HepG2 (cell line): ENCODE measurements around the gene NINJ2. TPM values are rescaled to one million over a fixed set of nuclear protein-coding genes. Genes with fewer than 3 reads are reported as not detected.

Experiments used
- ATAC-seq: fragments of 200-7000 bp; cut with Tn5 transposase; 3 replicates; pipeline ENCODE4 v1.9.1; 2020; ENCODE audit warnings: mild to moderate bottlenecking, moderate library complexity
- BruUV-seq: library from RNA; stranded (reverse); fragments of 400-500 nt; replicated peaks from 2 replicates; lab custom pipeline; 2021; lab: Mats Ljungman, UMichigan
- CTCF ChIA-PET: fragments of 300-600 bp; formaldehyde crosslinking; extraction: SDS; loops from one replicate; lab custom pipeline; 2021; ENCODE audit warnings: low total read pairs, inconsistent platforms, low intra/inter-chr PET ratio; lab: Yijun Ruan, JAX
- POLR2A ChIA-PET: fragments of 350-600 bp; sonication (Branson Sonifier 250); formaldehyde crosslinking; loops from one replicate; lab custom pipeline; 2020; ENCODE audit warnings: antibody characterized with exemption, inconsistent platforms; lab: Yijun Ruan, JAX
- DNase-seq: peaks from one replicate; pipeline ENCODE4 v3.0.0-alpha.2; 2015; ENCODE audit warnings: low spot score
- FAIRE-seq: peaks from 3 replicates; lab custom pipeline; 2011; peaks lifted over from hg19 to GRCh38; lab: Jason Lieb, UNC
- H2AFZ ChIP-seq: one replicate; pipeline ENCODE4 v1.6.1; 2011; ENCODE audit warnings: low read length, inconsistent platforms
- H3K27ac ChIP-seq: fragments of 300-600 bp; 3 replicates; pipeline ENCODE4 v1.8.0; 2011; ENCODE audit warnings: mixed run types, mild to moderate bottlenecking, mixed read lengths, low read length, inconsistent platforms; ENCODE audit not compliant: insufficient read depth; ENCODE audit errors: extremely low read length
- H3K27me3 ChIP-seq, 2 experiments: fragments of 200-600 bp in 1 of 2; 2 replicates in 1 of 2; 3 replicates in 1 of 2; pipeline versions ENCODE4 v1.6.0 to v1.8.0; 2011; ENCODE audit warnings: low read length in 2 of 2, mild to moderate bottlenecking in 2 of 2, moderate library complexity in 2 of 2, inconsistent platforms in 1 of 2; ENCODE audit not compliant: insufficient read depth in 2 of 2, control insufficient read depth in 1 of 2
- H3K36me3 ChIP-seq, 2 experiments: fragments of 200-600 bp in 1 of 2; replicated peaks in 1 of 2; 2 replicates in 1 of 2; 3 replicates in 1 of 2; pipeline versions ENCODE4 v1.5.1 to v1.8.0; 2011; ENCODE audit warnings: low read length in 2 of 2, inconsistent platforms in 1 of 2; ENCODE audit not compliant: insufficient read depth in 2 of 2, control insufficient read depth in 1 of 2
- H3K4me1 ChIP-seq: 2 replicates; pipeline ENCODE4 v1.5.1; 2012; ENCODE audit warnings: low read length, inconsistent platforms; ENCODE audit not compliant: insufficient read depth
- H3K4me2 ChIP-seq: 2 replicates; pipeline ENCODE4 v1.6.0; 2011; ENCODE audit warnings: low read depth, low read length, inconsistent platforms
- H3K4me3 ChIP-seq, 3 experiments: fragments of 200-600 bp in 1 of 3; sonication (generic), shearing (Covaris generic) in 1 of 3; replicated peaks in 1 of 3; 2 replicates each; pipeline ENCODE4 v1.5.1; 2011 to 2016; ENCODE audit warnings: low read length in 3 of 3, inconsistent platforms in 2 of 3, low read depth in 2 of 3, mild to moderate bottlenecking in 2 of 3, control low read depth in 1 of 3, mixed read lengths in 1 of 3; ENCODE audit not compliant: insufficient read depth in 1 of 3
- H3K79me2 ChIP-seq: one replicate; pipeline ENCODE4 v1.6.1; 2011; ENCODE audit warnings: low read length, inconsistent platforms; ENCODE audit not compliant: insufficient read depth
- H3K9ac ChIP-seq: 2 replicates; pipeline ENCODE4 v1.6.0; 2011; ENCODE audit warnings: mild to moderate bottlenecking, low read depth, low read length, inconsistent platforms; ENCODE audit not compliant: insufficient read depth
- H3K9me3 ChIP-seq: 2 replicates; pipeline ENCODE4 v1.5.1; 2012; ENCODE audit warnings: mild to moderate bottlenecking, low read length
- H4K20me1 ChIP-seq: 2 replicates; pipeline ENCODE4 v1.6.0; 2011; ENCODE audit warnings: inconsistent platforms, mild to moderate bottlenecking, low read length, moderate library complexity; ENCODE audit not compliant: insufficient read depth
- CBX5 ChIP-seq: sonication (generic); formaldehyde crosslinking; IDR thresholded peaks from 2 replicates; pipeline ENCODE4 v1.4.0; 2020; ENCODE audit warnings: missing genetic modification reagents, borderline replicate concordance
- FOXO1 ChIP-seq: sonication (generic); formaldehyde crosslinking; IDR thresholded peaks from 2 replicates; pipeline ENCODE4 v1.4.0; 2020; ENCODE audit warnings: missing genetic modification reagents
- HNRNPUL1 ChIP-seq: fragments of 200-400 bp; formaldehyde crosslinking; IDR thresholded peaks from 2 replicates; pipeline ENCODE4 v1.6.1; 2017; ENCODE audit warnings: low read depth, mild to moderate bottlenecking, low read length, moderate library complexity
- SIX4 ChIP-seq: sonication (generic); formaldehyde crosslinking; IDR thresholded peaks from 2 replicates; pipeline ENCODE4 v1.4.0; 2020; ENCODE audit warnings: missing genetic modification reagents
- SNAPC2 ChIP-seq: sonication (generic); formaldehyde crosslinking; IDR thresholded peaks from 2 replicates; pipeline ENCODE4 v1.8.1; 2022; ENCODE audit warnings: mild to moderate bottlenecking, missing genetic modification reagents
- SP1 ChIP-seq, 2 experiments: fragments of 450-650 bp in 1 of 2; sonication (generic) in 1 of 2; formaldehyde crosslinking in 1 of 2; IDR thresholded peaks; 2 replicates each; pipeline versions ENCODE4 v1.4.0 to v1.6.1; 2016 to 2020; ENCODE audit warnings: missing genetic modification reagents in 1 of 2
- ZBTB20 ChIP-seq: sonication (generic); formaldehyde crosslinking; IDR thresholded peaks from 2 replicates; pipeline ENCODE4 v1.8.1; 2023; ENCODE audit warnings: missing genetic modification reagents, low read depth, mild to moderate bottlenecking, borderline replicate concordance
- ZFP90 ChIP-seq: sonication (generic); formaldehyde crosslinking; IDR thresholded peaks from 2 replicates; pipeline ENCODE4 v1.8.0; 2022; ENCODE audit warnings: missing genetic modification reagents, mild to moderate bottlenecking, inconsistent platforms, borderline replicate concordance
- ZKSCAN5 ChIP-seq: sonication (generic); formaldehyde crosslinking; IDR thresholded peaks from 2 replicates; pipeline ENCODE4 v1.5.1; 2020; ENCODE audit warnings: mild to moderate bottlenecking, missing genetic modification reagents
- ZNF33B ChIP-seq: sonication (generic); formaldehyde crosslinking; IDR thresholded peaks from 2 replicates; pipeline ENCODE4 v1.5.1; 2020; ENCODE audit warnings: mild to moderate bottlenecking, missing genetic modification reagents
- ZNF510 ChIP-seq: sonication (generic); formaldehyde crosslinking; IDR thresholded peaks from 2 replicates; pipeline ENCODE4 v1.4.0; 2020; ENCODE audit warnings: low read depth, mild to moderate bottlenecking, missing genetic modification reagents
- ZNF598 ChIP-seq: sonication (generic); formaldehyde crosslinking; IDR thresholded peaks from 2 replicates; pipeline ENCODE4 v1.5.1; 2020; ENCODE audit warnings: mild to moderate bottlenecking, missing genetic modification reagents, borderline replicate concordance
- ZNF773 ChIP-seq: sonication (generic); formaldehyde crosslinking; IDR thresholded peaks from 2 replicates; pipeline ENCODE4 v1.4.0; 2020; ENCODE audit warnings: missing genetic modification reagents, borderline replicate concordance
- ZNF792 ChIP-seq: IDR thresholded peaks from 2 replicates; pipeline ENCODE4 v1.6.1; 2016
- WGBS: methylation state at CpG from one replicate; pipeline ENCODE4 v1.1.6; 2017; ENCODE audit warnings: low lambda C conversion rate; 5-methylcytosine and 5-hydroxymethylcytosine counted together
- in situ Hi-C: cut with HindIII; loops from 2 replicates; pipeline ENCODE4 v1.10.0; 2017; ENCODE audit warnings: low pct_unique_long_range_greater_than_20kb; ENCODE audit not compliant: extremely low pct_ligation_motif_present
- intact Hi-C: fragments of 100-400 bp; cut with micrococcal nuclease; formaldehyde crosslinking; loops from one replicate; pipeline ENCODE4 v1.10.0; 2022; ENCODE audit not compliant: unreplicated experiment
- polyA plus RNA-seq, 8 experiments: library from polyadenylated mRNA; depleted of rRNA in 3 of 8; stranded (reverse) in 7 of 8; unstranded in 1 of 8; fragments of >200 nt; fragmentation: Illumina TruSeq in 4 of 8; extraction: Trizol in 4 of 8; gene quantifications; 2 replicates each; pipeline versions ENCODE4 v1.2.1 to v1.2.3, GENCODE V29; 2011 to 2016; ENCODE audit warnings: low read depth in 4 of 8, missing spikeins in 1 of 8, mixed read lengths in 1 of 8; ENCODE audit not compliant: insufficient read depth in 1 of 8
- total RNA-seq, 5 experiments: library from RNA; depleted of rRNA; stranded (reverse); fragments of >200 nt; fragmentation: Illumina TruSeq; extraction: Trizol; gene quantifications; 2 replicates each; pipeline ENCODE4 v1.2.3, GENCODE V29; 2016; ENCODE audit warnings: low read depth in 1 of 5
- TF ChIP-seq, protein P1 (sequence below): sonication (generic); formaldehyde crosslinking; conservative IDR thresholded peaks from 2 replicates; pipeline ENCODE4 v1.4.0; 2020; ENCODE audit warnings: missing genetic modification reagents
- TF ChIP-seq, protein P2 (sequence below): sonication (generic); formaldehyde crosslinking; IDR thresholded peaks from 2 replicates; pipeline ENCODE4 v1.4.0; 2020; ENCODE audit warnings: mild to moderate bottlenecking, low read depth, missing genetic modification reagents
- TF ChIP-seq, protein P3 (sequence below): sonication (generic); formaldehyde crosslinking; conservative IDR thresholded peaks from 2 replicates; pipeline ENCODE4 v1.8.0; 2022; ENCODE audit warnings: mild to moderate bottlenecking, moderate library complexity, missing genetic modification reagents
- TF ChIP-seq, protein P4 (sequence below): sonication (generic); formaldehyde crosslinking; IDR thresholded peaks from 2 replicates; pipeline ENCODE4 v1.4.0; 2020; ENCODE audit warnings: mild to moderate bottlenecking, low read depth, missing genetic modification reagents

The NINJ2 gene
- total and polyA plus RNA-seq, 2 of the 13 experiments (the other 11 are each of a cell fraction or from before 2014, with no cell fraction given), result 0.62 to 3.8 TPM

DNA sequence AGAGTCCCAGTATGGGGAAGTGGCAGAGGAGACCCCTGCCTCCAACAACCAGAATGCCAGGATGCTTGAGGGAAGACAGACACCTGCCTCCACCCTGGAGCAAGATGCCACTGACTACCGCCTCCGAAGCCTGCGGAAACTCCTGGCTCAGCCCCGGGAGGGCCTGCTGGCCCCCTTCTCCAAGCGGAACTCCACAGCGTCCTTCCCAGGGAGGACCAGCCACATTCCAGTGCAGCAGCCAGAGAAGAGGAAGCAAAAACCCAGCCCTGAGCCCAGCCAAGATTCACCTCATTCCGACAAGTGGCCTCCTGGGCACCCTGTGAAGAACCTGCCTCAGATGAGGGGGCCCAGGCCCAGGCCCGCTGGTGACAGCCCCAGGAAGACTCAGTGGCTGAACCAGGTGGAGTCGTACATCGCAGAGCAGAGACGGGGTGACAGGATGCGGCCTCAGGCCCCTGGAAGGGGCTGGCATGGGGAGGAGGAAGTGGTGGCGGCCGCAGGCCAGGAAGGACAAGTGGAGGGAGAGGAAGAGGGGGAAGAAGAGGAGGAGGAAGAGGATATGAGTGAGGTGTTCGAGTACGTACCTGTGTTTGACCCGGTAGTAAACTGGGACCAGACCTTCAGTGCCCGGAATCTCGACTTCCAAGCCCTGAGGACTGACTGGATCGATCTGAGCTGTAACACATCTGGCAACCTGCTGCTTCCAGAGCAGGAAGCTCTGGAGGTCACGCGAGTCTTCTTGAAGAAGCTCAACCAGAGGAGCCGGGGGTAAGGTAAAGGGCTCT is 109.8 kb downstream of the NINJ2 start:
- ATAC-seq, result no peak
- BruUV-seq, result no TSS peak
- peaks cover 14% of the 10 kb centered on the region for H3K4me1 ChIP-seq
- DNase-seq, result no peak
- H3K9me3 ChIP-seq, result no peaks in the 10 kb centered on the region
- FAIRE-seq, result no peak
- in situ Hi-C loops (loop anchor here (25.0 kb wide), 2 partner anchors 534 to 1034 kb away; partner anchors contain the start of gene FBXL14), intact Hi-C loops (no loop called here)
- H3K27me3 ChIP-seq, result no peaks in the 10 kb centered on the region
- no peaks in the 10 kb centered on the region for H3K79me2 ChIP-seq
- H3K4me3 ChIP-seq, result no peak overlapping the region
- no peaks in the 10 kb centered on the region for H4K20me1 ChIP-seq
- no peak overlapping the region for H3K9ac ChIP-seq
- 94% methylated on average over 17 of the region's 23 CpGs for WGBS
- POLR2A ChIA-PET, result no interaction called here
- no peak overlapping the region for H3K4me2 ChIP-seq
- H2AFZ ChIP-seq, result no peak overlapping the region
- CTCF ChIA-PET, result interaction anchor here (2.4 kb wide), 1 partner anchor 100 kb away, joined by 6 read pairs; no protein-coding TSS in a partner anchor
- no peaks in the 10 kb centered on the region for H3K36me3 ChIP-seq
- H3K27ac ChIP-seq, result no peak overlapping the region
- TF ChIP-seq ZNF773 (no peak), ZNF598 (CRISPR knock-in tag) (no peak), SNAPC2 (CRISPR knock-in tag) (no peak), ZNF510 (CRISPR knock-in tag) (no peak), CBX5 (CRISPR knock-in tag) (no peak), ZFP90 (no peak), HNRNPUL1 (no peak), SP1 (IDR thresholded peaks at IDR 0.05) (no peak), SP1 (CRISPR knock-in tag; IDR thresholded peaks at IDR 0.05) (no peak), SIX4 (CRISPR knock-in tag) (no peak), ZNF792 (no peak), ZBTB20 (CRISPR knock-in tag) (no peak), ZKSCAN5 (CRISPR knock-in tag) (no peak), FOXO1 (CRISPR knock-in tag) (no peak), ZNF33B (CRISPR knock-in tag) (no peak)
- TF ChIP-seq, protein P1, sequence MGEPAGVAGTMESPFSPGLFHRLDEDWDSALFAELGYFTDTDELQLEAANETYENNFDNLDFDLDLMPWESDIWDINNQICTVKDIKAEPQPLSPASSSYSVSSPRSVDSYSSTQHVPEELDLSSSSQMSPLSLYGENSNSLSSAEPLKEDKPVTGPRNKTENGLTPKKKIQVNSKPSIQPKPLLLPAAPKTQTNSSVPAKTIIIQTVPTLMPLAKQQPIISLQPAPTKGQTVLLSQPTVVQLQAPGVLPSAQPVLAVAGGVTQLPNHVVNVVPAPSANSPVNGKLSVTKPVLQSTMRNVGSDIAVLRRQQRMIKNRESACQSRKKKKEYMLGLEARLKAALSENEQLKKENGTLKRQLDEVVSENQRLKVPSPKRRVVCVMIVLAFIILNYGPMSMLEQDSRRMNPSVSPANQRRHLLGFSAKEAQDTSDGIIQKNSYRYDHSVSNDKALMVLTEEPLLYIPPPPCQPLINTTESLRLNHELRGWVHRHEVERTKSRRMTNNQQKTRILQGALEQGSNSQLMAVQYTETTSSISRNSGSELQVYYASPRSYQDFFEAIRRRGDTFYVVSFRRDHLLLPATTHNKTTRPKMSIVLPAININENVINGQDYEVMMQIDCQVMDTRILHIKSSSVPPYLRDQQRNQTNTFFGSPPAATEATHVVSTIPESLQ (CRISPR knock-in tag), result no peak
- TF ChIP-seq, protein P2, sequence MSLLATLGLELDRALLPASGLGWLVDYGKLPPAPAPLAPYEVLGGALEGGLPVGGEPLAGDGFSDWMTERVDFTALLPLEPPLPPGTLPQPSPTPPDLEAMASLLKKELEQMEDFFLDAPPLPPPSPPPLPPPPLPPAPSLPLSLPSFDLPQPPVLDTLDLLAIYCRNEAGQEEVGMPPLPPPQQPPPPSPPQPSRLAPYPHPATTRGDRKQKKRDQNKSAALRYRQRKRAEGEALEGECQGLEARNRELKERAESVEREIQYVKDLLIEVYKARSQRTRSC, result no peak
- TF ChIP-seq, protein P3, sequence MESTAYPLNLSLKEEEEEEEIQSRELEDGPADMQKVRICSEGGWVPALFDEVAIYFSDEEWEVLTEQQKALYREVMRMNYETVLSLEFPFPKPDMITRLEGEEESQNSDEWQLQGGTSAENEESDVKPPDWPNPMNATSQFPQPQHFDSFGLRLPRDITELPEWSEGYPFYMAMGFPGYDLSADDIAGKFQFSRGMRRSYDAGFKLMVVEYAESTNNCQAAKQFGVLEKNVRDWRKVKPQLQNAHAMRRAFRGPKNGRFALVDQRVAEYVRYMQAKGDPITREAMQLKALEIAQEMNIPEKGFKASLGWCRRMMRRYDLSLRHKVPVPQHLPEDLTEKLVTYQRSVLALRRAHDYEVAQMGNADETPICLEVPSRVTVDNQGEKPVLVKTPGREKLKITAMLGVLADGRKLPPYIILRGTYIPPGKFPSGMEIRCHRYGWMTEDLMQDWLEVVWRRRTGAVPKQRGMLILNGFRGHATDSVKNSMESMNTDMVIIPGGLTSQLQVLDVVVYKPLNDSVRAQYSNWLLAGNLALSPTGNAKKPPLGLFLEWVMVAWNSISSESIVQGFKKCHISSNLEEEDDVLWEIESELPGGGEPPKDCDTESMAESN, result no peak
- TF ChIP-seq, protein P4, sequence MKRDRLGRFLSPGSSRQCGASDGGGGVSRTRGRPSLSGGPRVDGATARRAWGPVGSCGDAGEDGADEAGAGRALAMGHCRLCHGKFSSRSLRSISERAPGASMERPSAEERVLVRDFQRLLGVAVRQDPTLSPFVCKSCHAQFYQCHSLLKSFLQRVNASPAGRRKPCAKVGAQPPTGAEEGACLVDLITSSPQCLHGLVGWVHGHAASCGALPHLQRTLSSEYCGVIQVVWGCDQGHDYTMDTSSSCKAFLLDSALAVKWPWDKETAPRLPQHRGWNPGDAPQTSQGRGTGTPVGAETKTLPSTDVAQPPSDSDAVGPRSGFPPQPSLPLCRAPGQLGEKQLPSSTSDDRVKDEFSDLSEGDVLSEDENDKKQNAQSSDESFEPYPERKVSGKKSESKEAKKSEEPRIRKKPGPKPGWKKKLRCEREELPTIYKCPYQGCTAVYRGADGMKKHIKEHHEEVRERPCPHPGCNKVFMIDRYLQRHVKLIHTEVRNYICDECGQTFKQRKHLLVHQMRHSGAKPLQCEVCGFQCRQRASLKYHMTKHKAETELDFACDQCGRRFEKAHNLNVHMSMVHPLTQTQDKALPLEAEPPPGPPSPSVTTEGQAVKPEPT (CRISPR knock-in tag), result no peak
